PFSK-1 (cell line): ENCODE data around the gene LGALS7B.

Experiments
- FOXP2 ChIP-seq: optimal IDR thresholded peaks from 2 replicates; pipeline ENCODE3; 2011; ENCODE audit warnings: borderline replicate concordance, control low read depth, inconsistent platforms; ENCODE audit not compliant: insufficient read depth; ENCODE audit errors: extremely low read length, extremely low read depth
- POLR2AphosphoS5 ChIP-seq: IDR thresholded peaks from 2 replicates; pipeline ENCODE4 v1.6.1; 2012; ENCODE audit warnings: low read depth, mild to moderate bottlenecking, control low read depth, low read length, moderate library complexity
- TAF1 ChIP-seq: IDR thresholded peaks from 2 replicates; pipeline ENCODE4 v1.6.1; 2012; ENCODE audit warnings: low read length, control low read depth, borderline replicate concordance; ENCODE audit not compliant: insufficient read depth
- TF ChIP-seq, protein P1 (sequence below), 2 experiments: IDR thresholded peaks; 2 replicates each; pipeline versions ENCODE4 v1.6.1 to v1.8.0; 2011 to 2012; ENCODE audit warnings: low read depth in 2 of 2, low read length in 2 of 2, control low read depth in 1 of 2, inconsistent platforms in 1 of 2, mild to moderate bottlenecking in 1 of 2, moderate library complexity in 1 of 2; ENCODE audit not compliant: insufficient read depth in 1 of 2

DNA sequence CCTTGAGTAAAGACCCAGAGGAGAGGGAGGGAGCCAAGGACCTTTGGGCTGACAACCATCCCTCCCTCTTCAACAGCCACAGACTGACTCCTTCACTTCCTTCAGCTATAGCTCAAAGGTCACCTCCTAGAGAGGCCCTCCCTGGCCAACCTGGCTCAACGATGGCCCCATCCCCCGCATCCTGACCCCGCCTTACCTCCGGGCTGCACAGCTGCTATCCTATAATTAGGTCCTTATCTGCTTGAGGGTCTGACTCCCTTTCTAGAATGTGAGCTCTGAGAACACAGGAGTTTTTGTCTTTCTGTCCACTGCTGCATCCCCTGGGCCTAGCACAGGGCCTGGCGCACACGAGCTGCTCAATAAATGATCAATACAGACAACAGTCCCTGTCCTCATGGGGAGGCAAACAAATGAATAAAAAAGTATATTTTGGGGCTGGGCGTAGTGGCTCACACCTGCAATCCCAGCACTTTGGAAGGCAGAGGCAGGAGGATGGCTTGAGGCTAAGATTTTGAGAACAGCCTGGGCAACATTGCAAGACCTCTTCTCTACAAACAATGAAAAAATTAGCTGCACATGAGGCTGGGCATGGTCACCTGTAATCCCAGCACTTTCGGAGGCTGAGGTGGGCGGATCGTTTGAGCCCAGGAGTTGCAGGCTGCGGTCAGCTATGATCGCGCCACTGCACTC lies 30.4 kb downstream of the LGALS7B start:
- TF ChIP-seq, protein P1, sequence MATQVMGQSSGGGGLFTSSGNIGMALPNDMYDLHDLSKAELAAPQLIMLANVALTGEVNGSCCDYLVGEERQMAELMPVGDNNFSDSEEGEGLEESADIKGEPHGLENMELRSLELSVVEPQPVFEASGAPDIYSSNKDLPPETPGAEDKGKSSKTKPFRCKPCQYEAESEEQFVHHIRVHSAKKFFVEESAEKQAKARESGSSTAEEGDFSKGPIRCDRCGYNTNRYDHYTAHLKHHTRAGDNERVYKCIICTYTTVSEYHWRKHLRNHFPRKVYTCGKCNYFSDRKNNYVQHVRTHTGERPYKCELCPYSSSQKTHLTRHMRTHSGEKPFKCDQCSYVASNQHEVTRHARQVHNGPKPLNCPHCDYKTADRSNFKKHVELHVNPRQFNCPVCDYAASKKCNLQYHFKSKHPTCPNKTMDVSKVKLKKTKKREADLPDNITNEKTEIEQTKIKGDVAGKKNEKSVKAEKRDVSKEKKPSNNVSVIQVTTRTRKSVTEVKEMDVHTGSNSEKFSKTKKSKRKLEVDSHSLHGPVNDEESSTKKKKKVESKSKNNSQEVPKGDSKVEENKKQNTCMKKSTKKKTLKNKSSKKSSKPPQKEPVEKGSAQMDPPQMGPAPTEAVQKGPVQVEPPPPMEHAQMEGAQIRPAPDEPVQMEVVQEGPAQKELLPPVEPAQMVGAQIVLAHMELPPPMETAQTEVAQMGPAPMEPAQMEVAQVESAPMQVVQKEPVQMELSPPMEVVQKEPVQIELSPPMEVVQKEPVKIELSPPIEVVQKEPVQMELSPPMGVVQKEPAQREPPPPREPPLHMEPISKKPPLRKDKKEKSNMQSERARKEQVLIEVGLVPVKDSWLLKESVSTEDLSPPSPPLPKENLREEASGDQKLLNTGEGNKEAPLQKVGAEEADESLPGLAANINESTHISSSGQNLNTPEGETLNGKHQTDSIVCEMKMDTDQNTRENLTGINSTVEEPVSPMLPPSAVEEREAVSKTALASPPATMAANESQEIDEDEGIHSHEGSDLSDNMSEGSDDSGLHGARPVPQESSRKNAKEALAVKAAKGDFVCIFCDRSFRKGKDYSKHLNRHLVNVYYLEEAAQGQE (IDR thresholded peaks at IDR 0.05; ENCODE audit: insufficient read depth in 1 of 2, low read depth in 2 of 2, low read length in 2 of 2): no peak
- TF ChIP-seq TAF1 (no peak), POLR2AphosphoS5 (no peak), FOXP2 (no peak)
